Measurements from ENCODE around the gene CHD3. TPM values are rescaled to one million over a fixed set of nuclear protein-coding genes. Genes with fewer than 3 reads are reported as not detected.

The CHD3 gene
- polyA plus RNA-seq, 1 donor from 2014 or later: 115 TPM

GRCh38 chr17:7851438-7852261, 36.9 kb upstream of the CHD3 start:
- H4K20me1 ChIP-seq (ENCODE audit: insufficient read depth): peaks cover 47% of the 10 kb centered on the region
- no peaks in the 10 kb centered on the region for H3K9me3 ChIP-seq (ENCODE audit: low read length)
- no peak overlapping the region for H3K4me2 ChIP-seq (ENCODE audit: low read length)
- H3K9me2 ChIP-seq (ENCODE audit: insufficient read depth, low read length): no peaks in the 10 kb centered on the region
- peaks cover 15% of the 10 kb centered on the region for H3F3A ChIP-seq (ENCODE audit: insufficient read depth, low read length, poor library complexity, severe bottlenecking)
- no peaks in the 10 kb centered on the region for H3K27me3 ChIP-seq (ENCODE audit: insufficient read depth, low read depth, low read length)
- peaks cover 4% of the 10 kb centered on the region for H3K79me2 ChIP-seq (replicated peaks; ENCODE audit: insufficient read depth, low read length)
- H3K4me3 ChIP-seq (ENCODE audit: low read length): peak overlapping the region; percentile 39
- peaks cover 8% of the 10 kb centered on the region for H3K36me3 ChIP-seq (ENCODE audit: insufficient read depth, low read length)
- no peak for TF ChIP-seq EP300 (conservative IDR thresholded peaks at IDR 0.05; ENCODE audit: poor library complexity, severe bottlenecking)
- peak; percentile 92 for TF ChIP-seq RAD21 (conservative IDR thresholded peaks at IDR 0.05)
- no peak for TF ChIP-seq REST (IDR thresholded peaks at IDR 0.05; ENCODE audit: borderline replicate concordance)
- no peak for TF ChIP-seq TAF1 (IDR thresholded peaks at IDR 0.05; ENCODE audit: low read depth)
- peak; percentile 91 for TF ChIP-seq SMC3 (conservative IDR thresholded peaks at IDR 0.05; ENCODE audit: poor library complexity)
- TF ChIP-seq EZH2 (IDR thresholded peaks at IDR 0.05; ENCODE audit: borderline replicate concordance, insufficient read depth, low read length, poor library complexity, severe bottlenecking): no peak
- no peak for TF ChIP-seq POLR2AphosphoS5 (IDR thresholded peaks at IDR 0.05)
- peak; percentile 98 for TF ChIP-seq CTCF (IDR thresholded peaks at IDR 0.05; ENCODE audit: poor library complexity, severe bottlenecking)
- peak; percentile 93 for TF ChIP-seq MXI1 (conservative IDR thresholded peaks at IDR 0.05; ENCODE audit: poor library complexity, severe bottlenecking)
- H3K27ac ChIP-seq (ENCODE audit: low read length): peak overlapping the region; percentile 30
- H3K9ac ChIP-seq (ENCODE audit: low read length): peak overlapping the region; percentile 9
- no peak overlapping the region for H2AFZ ChIP-seq (ENCODE audit: low read depth, low read length)

- H3K27ac ChIP-seq (ENCODE audit: low read length): peak overlapping the region; percentile 30
- H3K4me2 ChIP-seq (ENCODE audit: low read length): no peak overlapping the region
- no peaks in the 10 kb centered on the region for H3K9me3 ChIP-seq (ENCODE audit: low read length)
- TF ChIP-seq TAF1 (IDR thresholded peaks at IDR 0.05; ENCODE audit: low read depth): no peak
- TF ChIP-seq REST (IDR thresholded peaks at IDR 0.05; ENCODE audit: borderline replicate concordance): no peak
- TF ChIP-seq SMC3 (conservative IDR thresholded peaks at IDR 0.05; ENCODE audit: poor library complexity): no peak
- no peak for TF ChIP-seq EP300 (conservative IDR thresholded peaks at IDR 0.05; ENCODE audit: poor library complexity, severe bottlenecking)
- TF ChIP-seq EZH2 (IDR thresholded peaks at IDR 0.05; ENCODE audit: borderline replicate concordance, insufficient read depth, low read length, poor library complexity, severe bottlenecking): no peak
- TF ChIP-seq MXI1 (conservative IDR thresholded peaks at IDR 0.05; ENCODE audit: poor library complexity, severe bottlenecking): no peak
- TF ChIP-seq RAD21 (conservative IDR thresholded peaks at IDR 0.05): no peak
- TF ChIP-seq CTCF (IDR thresholded peaks at IDR 0.05; ENCODE audit: poor library complexity, severe bottlenecking): no peak
- TF ChIP-seq POLR2AphosphoS5 (IDR thresholded peaks at IDR 0.05): no peak
- H3K9me2 ChIP-seq (ENCODE audit: insufficient read depth, low read length): no peaks in the 10 kb centered on the region
- H4K20me1 ChIP-seq (ENCODE audit: insufficient read depth): peaks cover 43% of the 10 kb centered on the region
- peaks cover 15% of the 10 kb centered on the region for H3F3A ChIP-seq (ENCODE audit: insufficient read depth, low read length, poor library complexity, severe bottlenecking)
- H3K36me3 ChIP-seq (ENCODE audit: insufficient read depth, low read length): peaks cover 8% of the 10 kb centered on the region
- no peak overlapping the region for H2AFZ ChIP-seq (ENCODE audit: low read depth, low read length)
- H3K4me3 ChIP-seq (ENCODE audit: low read length): peak overlapping the region; percentile 39
- peak overlapping the region; percentile 9 for H3K9ac ChIP-seq (ENCODE audit: low read length)
- no peaks in the 10 kb centered on the region for H3K27me3 ChIP-seq (ENCODE audit: insufficient read depth, low read depth, low read length)
- H3K79me2 ChIP-seq (replicated peaks; ENCODE audit: insufficient read depth, low read length): peaks cover 4% of the 10 kb centered on the region
Observed at GRCh38 chr17:7852262-7852670, 36.3 kb upstream of the CHD3 start.
